Urothelium cell line (cell line): ENCODE results near the gene GALM.

Experiments
- DNase-seq: peaks from one replicate; pipeline ENCODE4 v3.0.0; 2011; ENCODE audit warnings: low spot score, mixed read lengths
- FAIRE-seq: peaks from 2 replicates; lab custom pipeline; 2011; peaks lifted over from hg19 to GRCh38; lab: Jason Lieb, UNC

Gene GALM

GRCh38 chr2:38649176-38649728 is 16.7 kb upstream of the GALM start:
- FAIRE-seq (no peak), DNase-seq (no peak)

GRCh38 chr2:38650012-38650411 is 15.9 kb upstream of the GALM start:
- FAIRE-seq (no peak), DNase-seq (no peak)

- FAIRE-seq (no peak), DNase-seq (no peak)
These were observed 15.2 kb upstream of the GALM start for GRCh38 chr2:38650717-38651116.

- DNase-seq (no peak), FAIRE-seq (no peak)
These were observed 13.3 kb upstream of the GALM start for GRCh38 chr2:38652431-38653273.

GRCh38 chr2:38653380-38653714 is 12.6 kb upstream of the GALM start:
- FAIRE-seq (no peak), DNase-seq (no peak)

- no peak for DNase-seq
- FAIRE-seq = no peak
These were observed 12.0 kb upstream of the GALM start for GRCh38 chr2:38653715-38654527.

- FAIRE-seq (no peak), DNase-seq (no peak)
These were observed 11.2 kb upstream of the GALM start for GRCh38 chr2:38654528-38655381.

DNA sequence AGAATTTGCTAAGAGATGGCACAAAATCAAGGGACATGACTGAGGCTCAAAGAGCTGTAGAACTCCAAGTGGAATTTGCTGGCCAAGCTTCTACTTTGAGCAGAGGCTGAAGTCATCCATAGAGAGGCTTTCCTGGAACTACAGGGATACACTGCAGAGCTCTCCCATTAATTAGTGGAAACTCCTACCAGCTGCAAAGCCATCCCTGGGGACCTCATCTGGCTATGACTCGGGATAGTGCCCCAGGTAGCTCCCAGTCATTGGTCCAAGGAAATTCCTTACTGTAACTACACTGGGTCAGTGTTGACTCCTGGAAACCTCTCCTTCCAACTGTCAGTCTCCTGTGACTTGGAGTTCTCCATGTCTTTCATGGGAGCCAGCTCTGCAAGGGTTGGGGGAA is 10.5 kb upstream of the GALM start:
- DNase-seq (no peak), FAIRE-seq (no peak)

- FAIRE-seq (no peak), DNase-seq (no peak)
These were observed 8.9 kb upstream of the GALM start for GRCh38 chr2:38656866-38657480.

DNA sequence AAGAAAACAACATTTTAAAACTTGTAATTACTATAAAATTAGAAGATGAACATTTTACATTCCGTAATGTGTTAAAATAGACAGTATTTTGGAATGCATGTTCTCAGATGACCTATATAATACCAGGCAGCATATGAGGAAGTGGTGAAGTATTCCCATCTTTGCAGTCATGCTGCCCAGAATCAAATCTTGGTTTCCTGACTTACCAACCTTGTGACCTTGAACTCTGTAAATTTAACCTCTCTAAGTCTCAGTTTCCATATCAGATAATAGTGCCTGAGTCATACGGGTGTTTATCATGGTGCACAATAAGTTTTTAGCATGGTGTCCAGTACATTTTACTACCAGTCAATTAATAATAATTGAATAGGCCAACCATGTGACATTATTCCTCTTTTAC is 7.3 kb upstream of the GALM start:
- DNase-seq (no peak), FAIRE-seq (no peak)

- FAIRE-seq (no peak), DNase-seq (no peak)
These were observed 6.8 kb upstream of the GALM start for GRCh38 chr2:38659115-38659514.

DNA sequence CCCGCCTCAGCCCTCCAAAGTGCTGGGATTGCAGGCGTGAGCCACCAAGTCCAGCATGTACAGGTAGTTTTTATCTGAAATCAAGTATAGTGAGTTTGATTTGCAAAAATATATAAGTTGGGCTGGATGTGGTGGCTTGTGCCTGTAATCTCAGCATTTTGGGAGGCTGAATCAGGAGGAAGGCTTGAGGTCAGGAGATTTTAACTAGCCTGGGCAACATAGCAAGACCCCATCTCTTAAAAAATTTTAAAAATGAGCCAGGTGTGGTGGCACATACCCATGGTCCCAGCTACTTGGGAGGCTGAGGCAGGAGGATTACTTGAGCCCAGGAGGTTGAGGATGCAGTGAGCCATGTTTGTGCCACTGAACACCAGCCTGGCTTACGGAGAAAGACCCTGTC is 5.6 kb upstream of the GALM start:
- FAIRE-seq (no peak), DNase-seq (no peak)

DNA sequence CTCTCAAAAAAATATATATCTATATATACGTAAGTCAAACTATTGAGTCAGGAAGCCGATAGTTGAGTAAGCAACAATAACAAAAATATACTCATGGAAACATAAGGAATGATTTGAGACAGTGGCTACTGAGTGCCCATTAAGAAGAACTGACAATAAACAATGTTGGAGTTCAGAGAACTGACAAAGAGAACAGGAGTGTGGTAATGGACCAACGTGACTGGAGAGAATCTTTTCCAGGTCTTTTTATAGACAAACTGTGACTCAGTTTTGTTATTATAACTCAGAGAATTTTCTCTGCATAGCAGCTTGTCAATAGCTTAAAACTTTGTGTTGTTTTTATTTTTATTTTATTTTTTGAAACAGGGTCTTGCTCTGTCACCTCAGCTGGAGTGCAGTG is 4.6 kb upstream of the GALM start:
- DNase-seq (no peak), FAIRE-seq (no peak)

DNA sequence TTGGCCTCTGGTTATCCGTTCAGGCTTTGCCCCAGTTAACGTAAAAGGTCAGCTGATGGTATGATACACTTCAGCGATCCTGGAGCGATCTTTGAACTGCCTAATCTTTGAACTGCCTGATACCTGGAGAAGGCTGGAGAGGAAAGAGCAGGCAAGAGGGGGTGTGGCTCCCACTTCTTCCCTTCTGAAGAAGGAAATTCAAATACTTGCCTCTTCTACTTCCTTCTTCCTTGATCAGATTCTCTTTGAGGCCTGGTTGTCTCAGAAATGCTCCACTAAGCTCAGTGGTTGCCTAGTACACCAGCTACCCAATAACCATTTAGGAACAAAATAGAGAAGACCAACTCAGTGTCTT is 619 bp downstream of the GALM start:
- DNase-seq = no peak

GRCh38 chr2:38668092-38668491 is 2.2 kb downstream of the GALM start:
- FAIRE-seq = no peak

More for the DNA sequence above, 619 bp downstream of the GALM start:
- FAIRE-seq = no peak

DNA sequence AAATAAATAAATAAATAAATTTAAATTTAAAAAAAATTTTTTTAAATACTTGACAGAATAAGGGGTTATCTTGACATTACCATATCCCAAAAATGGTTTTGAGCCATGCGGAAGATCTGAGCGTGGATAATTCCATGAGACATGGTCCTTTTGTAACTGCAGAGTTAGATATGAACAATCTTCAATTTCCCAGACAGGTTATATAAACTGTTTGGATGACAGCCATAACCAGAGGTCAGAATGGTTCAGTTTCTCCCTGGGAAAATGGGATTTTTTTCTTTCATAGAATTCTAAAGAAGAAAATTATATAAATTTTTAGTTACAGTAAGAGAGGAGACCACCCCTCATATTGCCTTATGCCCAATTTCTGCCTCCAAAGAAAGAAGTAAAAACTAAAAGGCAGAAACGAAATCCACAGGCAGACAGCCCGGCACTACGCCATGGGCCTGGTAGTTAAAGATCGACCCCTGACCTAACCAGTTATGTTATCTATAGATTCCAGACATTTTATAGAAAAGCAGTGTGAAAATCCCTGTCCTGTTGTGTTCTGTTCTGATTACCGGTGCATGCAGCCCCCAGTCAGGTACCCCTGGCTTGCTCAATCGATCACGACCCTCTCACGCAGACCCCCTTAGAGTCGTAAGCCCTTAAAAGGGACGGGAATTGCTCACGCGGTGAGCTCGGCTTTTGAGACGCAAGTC is 3.0 kb downstream of the GALM start:
- FAIRE-seq (no peak), DNase-seq (no peak)

More at GRCh38 chr2:38668092-38668491, 2.2 kb downstream of the GALM start:
- DNase-seq = no peak

GRCh38 chr2:38671303-38671702 is 5.4 kb downstream of the GALM start:
- no peak for FAIRE-seq

GRCh38 chr2:38671946-38672345 is 6.0 kb downstream of the GALM start:
- FAIRE-seq (no peak), DNase-seq (no peak)

More at GRCh38 chr2:38671303-38671702, 5.4 kb downstream of the GALM start:
- no peak for DNase-seq

DNA sequence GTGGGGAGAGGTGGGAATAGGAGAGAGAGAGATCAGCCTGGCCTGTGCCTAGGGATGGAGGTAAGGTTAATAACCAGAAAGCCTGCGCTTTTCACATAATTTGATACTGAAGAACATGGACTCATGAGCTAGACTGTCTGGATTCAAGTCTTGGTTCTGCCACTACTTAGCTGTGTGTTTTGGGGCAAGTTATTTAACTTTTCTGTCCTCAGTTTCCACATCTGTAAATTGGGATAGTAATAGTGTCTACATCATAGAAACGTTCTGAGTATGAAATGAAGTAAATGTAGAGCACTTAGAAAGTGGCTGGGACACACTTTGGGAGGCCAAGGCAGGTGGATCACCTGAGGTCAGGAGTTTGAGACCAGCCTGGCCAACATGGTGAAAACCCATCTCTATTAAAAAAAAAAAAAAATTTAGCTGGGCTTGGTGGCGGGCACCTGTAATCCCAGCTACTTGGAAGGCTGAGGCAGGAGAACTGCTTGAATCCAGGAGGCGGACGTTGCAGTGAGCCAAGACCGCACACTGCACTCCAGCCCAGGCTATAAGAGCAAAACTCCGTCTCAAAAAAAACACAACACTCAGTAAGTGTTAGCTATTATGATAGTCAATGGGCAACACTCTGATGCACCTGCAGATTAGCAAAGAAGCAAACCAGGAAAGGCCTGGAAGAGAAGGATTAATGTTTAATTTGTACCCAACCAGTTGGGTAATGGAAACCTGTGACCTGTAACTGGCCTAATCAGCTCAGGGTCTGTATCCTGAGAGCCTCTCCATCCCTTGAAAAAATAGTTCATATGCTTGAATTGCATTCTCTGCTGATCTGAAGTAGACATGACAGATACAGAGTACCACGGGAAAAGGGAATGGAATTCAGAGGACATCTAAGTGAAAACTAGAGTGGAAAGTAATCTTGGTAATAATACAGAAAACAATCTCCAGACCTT is 6.8 kb downstream of the GALM start:
- no peak for FAIRE-seq
- no peak for DNase-seq
